Measurements from ENCODE around the gene CAPN12.

DNA sequence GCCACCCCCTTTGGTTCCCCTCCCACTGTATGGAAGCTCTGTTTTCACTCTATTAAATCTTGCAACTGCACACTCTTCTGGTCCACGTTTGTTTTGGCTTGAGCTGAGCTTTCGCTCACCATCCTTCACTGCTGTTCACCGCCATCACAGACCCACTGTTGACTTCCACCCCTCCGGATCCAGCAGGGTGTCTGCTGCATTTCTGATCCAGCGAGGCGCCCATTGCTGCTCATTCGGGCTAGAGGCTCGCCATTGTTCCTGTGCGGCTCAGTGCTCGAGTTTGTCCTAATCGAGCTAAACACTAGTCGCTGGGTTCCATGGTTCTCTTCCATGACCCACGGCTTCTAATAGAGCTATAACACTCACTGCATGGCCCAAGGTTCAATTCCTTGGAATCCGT, 54.1 kb downstream of the CAPN12 start:
- TF ChIP-seq EZH2 (IDR thresholded peaks at IDR 0.05; ENCODE audit: low read length): no peak
- TF ChIP-seq, protein P1, sequence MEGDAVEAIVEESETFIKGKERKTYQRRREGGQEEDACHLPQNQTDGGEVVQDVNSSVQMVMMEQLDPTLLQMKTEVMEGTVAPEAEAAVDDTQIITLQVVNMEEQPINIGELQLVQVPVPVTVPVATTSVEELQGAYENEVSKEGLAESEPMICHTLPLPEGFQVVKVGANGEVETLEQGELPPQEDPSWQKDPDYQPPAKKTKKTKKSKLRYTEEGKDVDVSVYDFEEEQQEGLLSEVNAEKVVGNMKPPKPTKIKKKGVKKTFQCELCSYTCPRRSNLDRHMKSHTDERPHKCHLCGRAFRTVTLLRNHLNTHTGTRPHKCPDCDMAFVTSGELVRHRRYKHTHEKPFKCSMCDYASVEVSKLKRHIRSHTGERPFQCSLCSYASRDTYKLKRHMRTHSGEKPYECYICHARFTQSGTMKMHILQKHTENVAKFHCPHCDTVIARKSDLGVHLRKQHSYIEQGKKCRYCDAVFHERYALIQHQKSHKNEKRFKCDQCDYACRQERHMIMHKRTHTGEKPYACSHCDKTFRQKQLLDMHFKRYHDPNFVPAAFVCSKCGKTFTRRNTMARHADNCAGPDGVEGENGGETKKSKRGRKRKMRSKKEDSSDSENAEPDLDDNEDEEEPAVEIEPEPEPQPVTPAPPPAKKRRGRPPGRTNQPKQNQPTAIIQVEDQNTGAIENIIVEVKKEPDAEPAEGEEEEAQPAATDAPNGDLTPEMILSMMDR (optimal IDR thresholded peaks at IDR 0.05 in 1 of 3, IDR thresholded peaks at IDR 0.05 in 1 of 3, conservative IDR thresholded peaks at IDR 0.05 in 1 of 3; ENCODE audit: extremely low read depth in 1 of 3, insufficient read depth in 2 of 3, low read length in 3 of 3): no peak
